Left renal cortex interstitium (tissue), 4 donors: ENCODE measurements around the gene SLC16A3. TPM values are rescaled to one million over a fixed set of nuclear protein-coding genes. Genes with fewer than 3 reads are reported as not detected.

Source experiments
- DNase-seq, 4 donors: peaks; one replicate each; pipeline ENCODE4 v3.0.0-alpha.2; 2013; ENCODE audit warnings: low read depth in 4 of 4, low spot score in 2 of 4, missing footprints in 1 of 4
- polyA plus RNA-seq, 4 donors: library from polyadenylated mRNA; unstranded; fragments of 120-200 nt; gene quantifications; one replicate each; pipeline ENCODE4 v1.2.1, GENCODE V29; 2013; ENCODE audit not compliant: insufficient read length in 4 of 4

SLC16A3 gene
- polyA plus RNA-seq, 4 donors = 8.4 to 18.8 (median 11.5) TPM

GRCh38 chr17:82221341-82221902 is 7.4 kb upstream of the SLC16A3 start:
- DNase-seq = no peak

DNA sequence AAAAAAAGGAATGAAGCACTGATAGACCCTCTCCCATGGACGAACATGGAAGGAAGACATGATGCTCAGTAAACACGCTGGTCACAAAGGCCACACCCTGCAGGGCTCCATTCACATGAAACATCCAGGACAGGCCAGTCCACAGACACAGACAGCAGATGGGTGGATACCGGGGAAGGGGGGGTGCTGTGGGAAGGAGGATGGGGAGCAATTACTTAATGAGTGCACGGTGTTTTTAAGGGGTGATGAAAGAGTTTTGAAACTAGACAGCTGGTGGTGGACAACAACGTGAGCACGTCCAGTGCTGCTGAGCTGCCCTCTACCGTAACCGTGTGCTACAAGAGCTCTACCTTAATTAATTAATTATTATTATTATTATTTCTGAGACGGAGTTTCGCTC is 6.0 kb upstream of the SLC16A3 start:
- no peak for DNase-seq

DNA sequence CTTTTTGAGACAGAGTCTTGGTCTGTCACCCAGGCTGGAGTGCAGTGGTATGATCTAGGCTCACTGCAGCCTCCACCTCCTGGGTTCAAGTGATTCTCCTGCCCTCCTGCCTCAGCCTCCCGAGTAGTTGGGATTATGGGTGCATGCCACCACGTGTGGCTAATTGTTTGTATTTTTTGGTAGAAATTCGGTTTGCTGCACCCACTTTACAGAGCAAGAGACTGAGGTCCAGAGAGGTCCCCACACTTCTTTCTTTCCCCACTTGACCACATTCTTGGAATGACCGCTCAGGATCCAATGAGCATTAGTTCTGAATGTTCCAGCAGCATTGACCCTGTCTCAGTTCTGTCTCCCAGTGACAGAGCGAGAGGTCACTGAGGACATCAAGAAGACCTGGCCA is 5.3 kb upstream of the SLC16A3 start:
- DNase-seq = no peak

- DNase-seq = no peak
Measured at GRCh38 chr17:82224666-82225065, 4.2 kb upstream of the SLC16A3 start.

- no peak for DNase-seq
Measured at GRCh38 chr17:82225368-82226029, 3.3 kb upstream of the SLC16A3 start.

DNA sequence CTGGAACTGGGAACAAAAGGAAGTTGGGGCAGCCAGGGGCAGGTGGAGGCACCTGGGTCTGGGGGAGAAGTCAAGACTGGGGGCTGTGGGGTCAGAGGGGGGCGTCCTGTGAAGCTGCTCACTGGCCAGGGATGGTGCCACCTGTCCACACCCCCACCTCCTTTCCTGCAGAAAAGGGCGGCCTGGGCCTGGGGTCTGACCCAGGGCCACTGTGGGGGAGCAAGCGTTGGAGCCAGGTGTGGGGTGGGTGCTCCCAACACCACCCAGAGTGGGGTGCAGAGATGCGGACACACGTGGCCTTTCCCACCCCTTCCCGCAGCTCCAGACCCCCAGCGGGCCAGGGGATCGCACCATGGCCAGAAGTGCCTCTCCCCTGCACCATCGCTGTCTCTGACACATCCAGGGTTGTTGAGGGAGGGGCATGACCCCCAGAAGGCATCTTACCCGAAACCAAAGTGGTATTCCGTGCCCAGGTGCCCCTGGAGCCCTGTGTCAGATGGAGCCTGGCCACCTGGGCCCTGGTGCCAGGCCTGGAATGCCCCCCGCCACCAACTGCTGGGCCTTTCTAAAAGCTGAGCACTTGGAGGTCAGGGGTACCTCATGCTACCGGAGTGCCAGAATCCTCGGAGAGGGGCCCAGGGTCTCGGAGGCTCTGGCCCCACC is 2.6 kb upstream of the SLC16A3 start:
- DNase-seq = no peak

- no peak for DNase-seq
Measured at GRCh38 chr17:82226809-82227628, 1.8 kb upstream of the SLC16A3 start.

GRCh38 chr17:82227629-82228277 is 1.1 kb upstream of the SLC16A3 start:
- no peak for DNase-seq

DNA sequence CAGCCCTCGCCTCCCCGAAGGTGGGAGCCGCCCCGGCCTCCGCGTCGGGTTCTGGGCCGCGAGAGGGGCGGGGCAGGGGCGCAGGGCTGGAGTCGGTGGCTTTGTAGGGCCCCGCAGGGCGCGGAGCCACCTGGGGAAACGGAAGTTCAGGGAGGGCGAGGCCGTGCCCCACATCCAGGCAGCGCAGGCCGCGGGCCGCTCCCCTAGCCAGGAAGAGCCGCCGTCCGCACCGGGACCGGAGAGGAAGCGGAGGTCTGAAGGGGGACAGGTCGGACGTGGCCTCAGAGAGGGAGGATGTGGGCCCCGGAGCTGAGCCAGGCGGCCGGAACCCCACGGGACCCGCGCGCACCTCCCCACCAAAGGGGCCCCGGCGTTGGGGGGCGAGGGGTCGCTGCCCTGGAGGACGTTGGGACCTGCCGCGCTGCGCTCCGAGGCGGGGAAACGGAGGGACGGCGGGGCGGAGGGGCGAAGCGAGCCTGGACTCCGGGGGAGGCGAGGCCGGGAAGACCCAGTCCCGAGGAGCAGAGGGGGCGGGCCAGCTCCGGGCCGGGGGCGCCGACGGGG is 482 bp upstream of the SLC16A3 start:
- DNase-seq = no peak

DNA sequence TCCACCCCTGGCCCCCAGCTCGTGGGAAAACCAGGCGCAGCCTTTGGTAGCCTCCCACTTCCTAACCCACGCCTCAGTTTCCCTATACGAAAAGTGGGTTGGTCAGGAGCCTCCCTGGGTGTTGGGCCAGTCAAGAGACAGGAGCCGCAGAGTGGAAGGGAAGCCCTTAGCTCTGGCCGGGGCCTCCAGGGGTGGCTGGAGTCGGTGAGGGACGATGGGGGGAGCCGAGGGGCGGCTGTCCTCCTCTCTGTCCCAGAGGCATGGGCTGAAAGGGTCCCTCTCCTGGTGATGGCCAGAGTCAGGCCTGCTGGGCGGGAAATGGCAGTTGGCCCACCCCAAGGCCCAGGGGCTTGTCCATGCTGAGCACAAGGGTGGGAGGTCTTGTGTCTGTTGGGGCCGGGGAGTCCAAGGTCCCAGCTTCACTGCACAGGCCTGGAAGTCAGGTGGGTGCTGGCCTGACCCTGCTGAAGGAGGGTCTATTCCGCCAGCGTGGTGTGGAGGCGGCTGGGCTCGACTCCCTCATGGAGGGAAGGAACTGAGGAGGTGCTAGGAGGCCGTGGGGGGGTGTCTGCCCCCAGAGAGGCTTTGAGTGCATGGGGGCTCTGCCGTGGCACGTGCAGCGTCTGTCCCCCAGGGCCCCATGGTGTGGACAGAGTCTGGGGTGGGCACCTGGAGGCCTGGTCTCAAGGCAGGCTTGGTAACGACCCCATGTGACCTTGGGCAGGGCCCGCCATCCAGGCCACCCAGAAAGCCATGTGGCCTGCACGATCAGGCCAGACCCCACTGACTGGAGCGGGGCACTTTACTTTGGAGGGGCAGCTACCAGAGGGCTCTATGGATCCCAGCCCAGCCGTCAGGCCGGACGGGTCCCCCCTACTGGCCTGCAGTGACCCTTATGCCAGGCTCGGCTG is 1.1 kb downstream of the SLC16A3 start:
- DNase-seq = no peak

GRCh38 chr17:82230609-82231311 is 1.9 kb downstream of the SLC16A3 start:
- no peak for DNase-seq

- no peak for DNase-seq
Measured at GRCh38 chr17:82231312-82231561, 2.4 kb downstream of the SLC16A3 start.

- no peak for DNase-seq
Measured at GRCh38 chr17:82231562-82232321, 2.9 kb downstream of the SLC16A3 start.

- no peak for DNase-seq
Measured at GRCh38 chr17:82232322-82232820, 3.5 kb downstream of the SLC16A3 start.

DNA sequence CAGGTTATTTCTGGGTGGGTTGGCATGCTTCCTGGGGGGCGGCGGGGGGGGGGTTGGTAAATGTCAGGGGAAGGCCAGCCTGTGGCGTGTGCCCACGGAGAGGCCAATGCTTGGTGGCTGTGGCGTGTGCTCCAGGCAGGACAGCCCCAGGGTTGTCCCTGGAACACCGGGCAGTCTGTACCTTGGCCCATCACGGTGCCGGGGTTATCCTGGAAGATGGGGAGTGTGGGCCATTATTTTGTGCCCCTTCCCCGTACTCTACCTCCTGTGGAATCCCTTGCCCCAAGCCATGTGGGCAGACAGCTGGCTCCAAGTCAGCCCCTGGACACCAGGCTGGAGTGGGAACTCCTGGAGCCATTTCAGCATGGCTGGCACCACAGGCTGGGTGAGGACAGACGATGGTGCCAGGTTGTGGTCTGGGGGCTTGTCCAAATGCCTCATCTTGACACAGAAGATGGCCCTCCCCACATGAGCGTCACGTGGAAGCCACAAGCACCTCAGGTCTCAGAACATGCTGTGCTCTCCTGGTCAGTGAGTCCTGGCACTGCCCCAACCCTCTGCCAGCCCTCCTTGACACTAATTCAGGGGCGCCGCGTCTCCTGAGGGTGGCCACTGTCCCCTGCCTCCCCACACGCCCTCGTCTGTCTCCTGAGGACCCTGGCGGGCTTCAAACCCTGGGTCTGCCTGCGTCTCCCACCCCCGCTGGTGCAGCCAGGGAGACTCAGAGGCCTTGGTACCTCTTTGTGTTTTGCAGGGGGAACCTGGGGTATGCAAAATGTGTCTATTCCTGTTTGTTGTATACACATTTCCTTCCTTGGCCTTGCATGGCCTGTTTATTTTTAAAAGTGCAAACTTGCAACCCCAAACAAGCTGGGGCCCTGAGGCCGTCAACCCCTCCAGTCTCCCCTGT is 4.3 kb downstream of the SLC16A3 start:
- DNase-seq = no peak

DNA sequence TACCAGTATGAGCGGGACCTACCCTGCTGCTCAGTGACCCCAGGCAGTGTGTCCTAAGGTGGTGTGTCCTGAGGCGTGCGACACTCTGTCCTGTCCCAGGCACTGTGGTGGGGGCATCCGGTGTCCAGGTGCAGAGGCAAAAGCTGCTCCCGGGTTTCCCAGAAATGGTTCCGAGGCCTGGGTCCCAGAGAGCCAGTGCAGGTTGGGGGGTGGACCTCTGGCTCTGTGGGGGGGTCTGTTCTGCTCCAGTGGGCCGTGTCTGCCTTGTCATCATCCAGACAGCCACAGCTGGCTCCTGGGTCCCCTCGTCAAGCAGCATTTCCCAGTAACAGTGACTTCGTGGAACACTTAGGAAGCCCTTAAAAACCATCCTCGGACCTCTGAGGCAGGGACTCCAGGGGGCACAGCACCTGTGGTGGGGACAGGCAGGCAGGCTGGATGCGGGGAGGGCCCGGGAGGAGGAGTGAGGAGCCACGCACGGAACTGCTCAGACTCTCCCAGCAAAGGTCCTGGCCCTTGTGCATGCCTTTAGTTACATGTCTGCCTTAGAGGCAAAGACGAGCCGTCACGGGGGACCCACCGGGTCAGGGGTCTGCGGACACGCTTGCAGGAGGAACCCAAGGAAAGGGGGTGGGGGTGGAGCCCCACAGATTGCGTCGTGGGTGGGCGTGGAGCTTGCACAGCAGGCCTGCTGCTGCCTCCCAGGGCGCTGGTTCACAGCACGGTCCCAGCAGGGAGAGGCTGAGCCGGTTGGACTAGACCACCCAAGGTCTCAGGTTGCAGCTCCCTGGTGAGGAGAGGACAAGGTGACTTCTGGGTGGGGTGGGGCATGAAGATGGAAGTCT is 5.6 kb downstream of the SLC16A3 start:
- no peak for DNase-seq
